ENCODE data around the gene SLC23A2.

GRCh38 chr20:4950437-4950836 lies 50.9 kb downstream of the SLC23A2 start:
- TF ChIP-seq HDGF (IDR thresholded peaks at IDR 0.05; ENCODE audit: borderline replicate concordance) (no peak), BHLHE40 (IDR thresholded peaks at IDR 0.05; ENCODE audit: borderline replicate concordance) (no peak), SUZ12 (IDR thresholded peaks at IDR 0.05) (no peak)
